CD4-positive, alpha-beta T cell (primary cell): ENCODE data around the gene HOXA9. TPM values are rescaled to one million over a fixed set of nuclear protein-coding genes. Genes with fewer than 3 reads are reported as not detected.
A peak's percentile ranks its signal among the peaks of the same experiment; 100 is the strongest.

Experiments used
- ATAC-seq: fragments of 200-7000 bp; cut with Tn5 transposase; one replicate; pipeline ENCODE4 v1.10.0; 2022; ENCODE audit warnings: mild to moderate bottlenecking; ENCODE audit not compliant: poor library complexity
- CTCF ChIA-PET: fragments of 350-600 bp; sonication (Branson Sonifier 250); formaldehyde crosslinking; loops from one replicate; lab custom pipeline; 2021; ENCODE audit warnings: antibody characterized with exemption, inconsistent platforms; lab: Charles Lee
- POLR2A ChIA-PET: fragments of 350-600 bp; sonication (Branson Sonifier 250); formaldehyde crosslinking; loops from one replicate; lab custom pipeline; 2021; ENCODE audit warnings: antibody characterized with exemption, inconsistent platforms; lab: Charles Lee
- DNase-seq, 14 experiments: peaks; one replicate each; pipeline ENCODE4 v3.0.0-alpha.2; 2013 to 2020; ENCODE audit warnings: mixed read lengths in 2 of 14
- H3K27ac ChIP-seq, 2 donors: one replicate each; pipeline versions ENCODE4 v1.5.1 to v1.7.0; 2013; ENCODE audit warnings: low read length in 2 of 2, low read depth in 1 of 2, mild to moderate bottlenecking in 1 of 2
- H3K27me3 ChIP-seq, 2 experiments: 1 replicate in 1 of 2; 2 replicates in 1 of 2; pipeline versions ENCODE4 v1.6.1 to v1.7.0; 2013; ENCODE audit warnings: low read length in 2 of 2, control low read depth in 1 of 2, mild to moderate bottlenecking in 1 of 2, moderate library complexity in 1 of 2; ENCODE audit not compliant: insufficient read depth in 2 of 2, control insufficient read depth in 1 of 2
- H3K36me3 ChIP-seq: one replicate; pipeline ENCODE4 v1.6.1; 2013; ENCODE audit warnings: low read length, control low read depth; ENCODE audit not compliant: insufficient read depth
- H3K4me1 ChIP-seq: one replicate; pipeline ENCODE4 v1.6.1; 2013; ENCODE audit warnings: low read length, control low read depth; ENCODE audit not compliant: insufficient read depth
- H3K4me3 ChIP-seq: one replicate; pipeline ENCODE4 v1.5.1; 2013; ENCODE audit warnings: mild to moderate bottlenecking, low read length, moderate library complexity
- H3K9me3 ChIP-seq, 2 experiments: 1 replicate in 1 of 2; 2 replicates in 1 of 2; pipeline versions ENCODE4 v1.6.1 to v1.7.0; 2013; ENCODE audit warnings: low read length in 2 of 2, mild to moderate bottlenecking in 2 of 2, control low read depth in 1 of 2, moderate library complexity in 1 of 2; ENCODE audit not compliant: control insufficient read depth in 1 of 2, insufficient read depth in 1 of 2
- H3K27ac Mint-ChIP-seq: one replicate; pipeline ENCODE4 v1.8.0; 2020; ENCODE audit warnings: mixed read lengths
- H3K27me3 Mint-ChIP-seq: one replicate; pipeline ENCODE4 v1.8.0; 2021; ENCODE audit warnings: mixed read lengths
- H3K36me3 Mint-ChIP-seq: one replicate; pipeline ENCODE4 v1.8.0; 2021; ENCODE audit warnings: low read depth, mixed read lengths
- H3K4me1 Mint-ChIP-seq: one replicate; pipeline ENCODE4 v1.8.0; 2021; ENCODE audit warnings: low read depth, mixed read lengths
- H3K4me3 Mint-ChIP-seq: one replicate; pipeline ENCODE4 v1.8.0; 2020; ENCODE audit warnings: mild to moderate bottlenecking, mixed read lengths
- H3K9me3 Mint-ChIP-seq: one replicate; pipeline ENCODE4 v1.8.0; 2020; ENCODE audit warnings: mixed read lengths
- intact Hi-C, 2 experiments: fragments of 100-400 bp; cut with DNase I in 1 of 2; cut with micrococcal nuclease in 1 of 2; formaldehyde crosslinking; loops; one replicate each; pipeline versions ENCODE4 v1.15.1 to v1.9.0; 2023 to 2025; cut with DNase I, micrococcal nuclease
- total RNA-seq, 174 experiments: library from RNA in 2 of 174; stranded (reverse) in 2 of 174; gene quantifications; one replicate each; pipeline ENCODE4 v1.2.3 and lab custom pipeline; 2021 to 2026
- TF ChIP-seq, protein P1 (sequence below): fragments of 200-600 bp; IDR thresholded peaks from one replicate; pipeline ENCODE4 v1.8.0; 2022; ENCODE audit warnings: antibody characterized with exemption, mild to moderate bottlenecking

HOXA9 gene
- total RNA-seq, 2 experiments from 2014 or later: not detected

DNA sequence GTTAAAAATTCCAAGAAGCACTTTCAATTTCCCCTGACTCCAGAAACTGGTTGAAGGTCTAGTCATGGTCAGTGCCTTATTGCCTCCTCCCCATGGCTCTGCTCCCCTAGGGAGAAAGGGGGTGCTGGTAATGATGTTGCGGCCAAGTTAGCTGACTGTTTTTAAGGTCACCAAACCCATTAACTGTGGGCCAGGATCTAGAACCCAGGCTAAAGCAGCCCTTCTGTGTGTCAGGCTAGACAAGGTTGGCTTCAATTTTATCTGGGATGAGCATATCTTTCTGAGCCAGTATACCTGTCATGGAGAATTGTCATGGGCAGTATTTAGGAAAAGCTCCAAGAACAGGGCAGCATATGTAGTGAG is 45.7 kb upstream of the HOXA9 start:
- Histone ChIP-seq H3K36me3 (no peaks in the 10 kb centered on the region), H3K4me3 (no peak overlapping the region), H3K4me1 (peaks cover 22% of the 10 kb centered on the region), H3K27ac (no peak overlapping the region), H3K9me3 (peaks cover 0 to 19% of the 10 kb centered on the region in 2 experiments), H3K27me3 (peaks cover 79 to 100% of the 10 kb centered on the region in 2 experiments)
- intact Hi-C loops: loop anchor here (5.0 kb wide), 4 partner anchors 361 to 811 kb away; no protein-coding TSS in a partner anchor
- H3K4me1 Mint-ChIP-seq: peaks cover 17% of the 10 kb centered on the region
- CTCF ChIA-PET: interaction anchor here (0.8 to 1.9 kb wide), 4 partner anchors 12 to 809 kb away, joined by 4 read pairs; partner anchors contain the start of gene HOXA13
- TF ChIP-seq, protein P1, sequence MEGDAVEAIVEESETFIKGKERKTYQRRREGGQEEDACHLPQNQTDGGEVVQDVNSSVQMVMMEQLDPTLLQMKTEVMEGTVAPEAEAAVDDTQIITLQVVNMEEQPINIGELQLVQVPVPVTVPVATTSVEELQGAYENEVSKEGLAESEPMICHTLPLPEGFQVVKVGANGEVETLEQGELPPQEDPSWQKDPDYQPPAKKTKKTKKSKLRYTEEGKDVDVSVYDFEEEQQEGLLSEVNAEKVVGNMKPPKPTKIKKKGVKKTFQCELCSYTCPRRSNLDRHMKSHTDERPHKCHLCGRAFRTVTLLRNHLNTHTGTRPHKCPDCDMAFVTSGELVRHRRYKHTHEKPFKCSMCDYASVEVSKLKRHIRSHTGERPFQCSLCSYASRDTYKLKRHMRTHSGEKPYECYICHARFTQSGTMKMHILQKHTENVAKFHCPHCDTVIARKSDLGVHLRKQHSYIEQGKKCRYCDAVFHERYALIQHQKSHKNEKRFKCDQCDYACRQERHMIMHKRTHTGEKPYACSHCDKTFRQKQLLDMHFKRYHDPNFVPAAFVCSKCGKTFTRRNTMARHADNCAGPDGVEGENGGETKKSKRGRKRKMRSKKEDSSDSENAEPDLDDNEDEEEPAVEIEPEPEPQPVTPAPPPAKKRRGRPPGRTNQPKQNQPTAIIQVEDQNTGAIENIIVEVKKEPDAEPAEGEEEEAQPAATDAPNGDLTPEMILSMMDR: no peak
- H3K27me3 Mint-ChIP-seq: peaks cover 98% of the 10 kb centered on the region
- POLR2A ChIA-PET: no interaction called here
- H3K36me3 Mint-ChIP-seq: no peaks in the 10 kb centered on the region
- no peak overlapping the region for H3K4me3 Mint-ChIP-seq
- no peak for ATAC-seq
- H3K27ac Mint-ChIP-seq: no peak overlapping the region
- no peaks in the 10 kb centered on the region for H3K9me3 Mint-ChIP-seq
- DNase-seq: no peak

DNA sequence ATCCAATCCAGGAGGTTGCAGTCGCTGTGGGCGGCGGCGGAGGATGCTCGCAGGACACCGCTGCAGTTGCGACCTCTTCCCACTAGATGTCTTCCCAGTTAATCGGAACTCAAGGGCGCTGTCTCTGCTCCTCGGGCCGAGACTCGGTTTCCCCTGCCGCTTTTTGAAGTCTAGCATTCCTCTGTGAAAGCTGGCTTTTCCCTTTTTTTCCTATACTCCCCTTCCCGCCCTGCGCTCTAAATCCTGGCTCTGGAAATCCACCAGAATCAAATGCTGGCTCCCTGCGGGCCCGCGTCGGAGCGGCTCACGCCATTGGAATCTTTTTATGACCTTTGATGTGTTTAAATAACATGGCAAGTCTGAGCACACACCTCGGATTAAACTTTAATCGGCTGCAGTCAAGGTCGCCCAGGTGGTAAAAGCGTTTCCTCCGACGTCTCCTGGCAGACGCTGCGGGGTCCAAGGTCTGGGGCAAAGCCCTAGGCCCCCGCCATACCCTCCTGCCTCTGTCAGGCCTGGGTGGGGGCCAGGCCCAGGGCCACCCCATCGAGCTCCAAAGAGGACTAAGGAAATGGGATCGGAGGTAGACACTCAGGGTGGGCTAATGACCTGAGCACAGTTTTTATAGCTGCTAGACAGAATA is 45.2 kb upstream of the HOXA9 start:
- H3K4me3 ChIP-seq: peak overlapping the region; percentile 20
- intact Hi-C loops: loop anchor here (5.0 kb wide), 4 partner anchors 362 to 812 kb away; no protein-coding TSS in a partner anchor
- H3K27me3 ChIP-seq: peaks cover 81 to 100% of the 10 kb centered on the region in 2 experiments

DNA sequence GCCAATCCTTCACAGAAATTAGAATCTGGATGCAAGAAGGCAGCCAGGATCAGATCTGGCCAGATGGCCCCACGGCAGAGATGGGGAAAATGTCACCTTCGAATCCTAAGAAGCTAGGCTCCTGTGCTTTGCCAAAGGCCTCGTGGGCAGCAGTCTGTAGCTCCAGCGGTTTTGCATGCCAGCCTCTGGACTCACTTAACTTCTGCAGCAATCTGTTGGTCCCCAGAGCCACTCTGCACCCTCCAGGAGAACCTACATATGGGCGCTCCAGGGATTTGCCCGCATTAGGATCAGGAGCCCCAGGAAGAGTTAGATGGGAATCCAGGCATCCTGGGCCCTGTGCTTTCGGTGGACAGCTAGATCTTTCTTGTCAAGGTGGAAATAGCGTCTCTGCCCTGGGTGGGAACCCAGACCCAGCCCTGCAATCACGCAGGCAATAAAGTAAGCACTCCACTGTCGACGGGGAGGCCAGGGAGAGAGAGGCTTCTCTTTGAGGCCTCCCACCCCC is 44.6 kb upstream of the HOXA9 start:
- H3K27ac Mint-ChIP-seq: no peak overlapping the region
- CTCF ChIA-PET: interaction anchor here (0.9 to 1.9 kb wide), 5 partner anchors 14 to 886 kb away, joined by 4 to 8 read pairs (median 4); no protein-coding TSS in a partner anchor
- H3K27me3 Mint-ChIP-seq: peaks cover 97% of the 10 kb centered on the region
- no peak for DNase-seq
- peak overlapping the region; percentile 59 for H3K4me3 Mint-ChIP-seq
- peaks cover 0 to 29% of the 10 kb centered on the region in 2 experiments for H3K9me3 ChIP-seq
- peaks cover 25% of the 10 kb centered on the region for H3K4me1 Mint-ChIP-seq
- no peaks in the 10 kb centered on the region for H3K9me3 Mint-ChIP-seq
- no peak overlapping the region for H3K27ac ChIP-seq
- POLR2A ChIA-PET: no interaction called here
- intact Hi-C loops: loop anchor here (5.0 kb wide), 4 partner anchors 362 to 812 kb away; no protein-coding TSS in a partner anchor
- H3K36me3 ChIP-seq: no peaks in the 10 kb centered on the region
- TF ChIP-seq, protein P1: no peak
- H3K4me1 ChIP-seq: peaks cover 33% of the 10 kb centered on the region
- no peak for ATAC-seq
- H3K36me3 Mint-ChIP-seq: no peaks in the 10 kb centered on the region
- H3K27me3 ChIP-seq: peaks cover 83 to 100% of the 10 kb centered on the region in 2 experiments
- no peak overlapping the region for H3K4me3 ChIP-seq

More for the DNA sequence above, 45.2 kb upstream of the HOXA9 start:
- H3K9me3 ChIP-seq: peaks cover 0 to 24% of the 10 kb centered on the region in 2 experiments
- Mint-ChIP-seq H3K9me3 (no peaks in the 10 kb centered on the region), H3K27me3 (peaks cover 98% of the 10 kb centered on the region), H3K27ac (no peak overlapping the region), H3K36me3 (no peaks in the 10 kb centered on the region), H3K4me1 (peaks cover 22% of the 10 kb centered on the region), H3K4me3 (peak overlapping the region; percentile 59)
- ATAC-seq (peak; percentile 69), DNase-seq (peak in 7 of 14 experiments; percentile 31 to 69 (median 41))
- CTCF ChIA-PET: interaction anchor here (0.9 to 1.9 kb wide), 6 partner anchors 11 to 886 kb away, joined by 4 to 8 read pairs (median 4); partner anchors contain the start of gene HOXA13
- no peaks in the 10 kb centered on the region for H3K36me3 ChIP-seq
- TF ChIP-seq, protein P1: peak; percentile 81
- POLR2A ChIA-PET: no interaction called here
- peaks cover 27% of the 10 kb centered on the region for H3K4me1 ChIP-seq
- H3K27ac ChIP-seq: no peak overlapping the region
